Fibroblast of the aortic adventitia (primary cell): ENCODE data around the gene IMMP1L. TPM values are rescaled to one million over a fixed set of nuclear protein-coding genes. Genes with fewer than 3 reads are reported as not detected.
"Not testable (repeated sequence)": the region's sequence is repeated elsewhere in the genome, so short reads cannot be mapped to it uniquely, and the experiment has no call there.

ENCODE experiments used
- DNase-seq: peaks from one replicate; pipeline ENCODE4 v3.0.0-alpha.2; 2010; ENCODE audit warnings: low read depth
- H3K4me3 ChIP-seq: 2 replicates; pipeline ENCODE4 v1.5.1; 2011; ENCODE audit warnings: low read depth, mild to moderate bottlenecking, control low read depth, low read length, moderate library complexity
- CTCF ChIP-seq: IDR thresholded peaks from 2 replicates; pipeline ENCODE4 v1.5.1; 2011; ENCODE audit warnings: mild to moderate bottlenecking, low read length, control low read depth, inconsistent platforms; ENCODE audit not compliant: insufficient read depth
- total RNA-seq: library from RNA; depleted of rRNA; stranded (reverse); fragments of >200 nt; gene quantifications from 2 replicates; pipeline ENCODE4 v1.2.3, GENCODE V29; 2012; ENCODE audit warnings: low replicate concordance

IMMP1L gene
- total RNA-seq, 1 donor = 13.5 TPM

GRCh38 chr11:31499576-31500178, 9.7 kb downstream of the IMMP1L start:
- H3K4me3 ChIP-seq = no peak overlapping the region
- TF ChIP-seq CTCF = no peak
- DNase-seq = no peak

GRCh38 chr11:31493762-31494161, 15.7 kb downstream of the IMMP1L start:
- not testable (repeated sequence) for DNase-seq, H3K4me3 ChIP-seq

- TF ChIP-seq CTCF = no peak
- H3K4me3 ChIP-seq = no peak overlapping the region
- DNase-seq = no peak
Observed at GRCh38 chr11:31493235-31493634, 16.2 kb downstream of the IMMP1L start.

- H3K4me3 ChIP-seq = no peak overlapping the region
- no peak for TF ChIP-seq CTCF
- peak; percentile 60 for DNase-seq
Observed at GRCh38 chr11:31492320-31492913, 17.0 kb downstream of the IMMP1L start.

GRCh38 chr11:31487848-31488247, 21.6 kb downstream of the IMMP1L start:
- peak; percentile 83 for DNase-seq
- TF ChIP-seq CTCF = peak; percentile 55
- no peak overlapping the region for H3K4me3 ChIP-seq

GRCh38 chr11:31484497-31484896, 24.9 kb downstream of the IMMP1L start:
- TF ChIP-seq CTCF = no peak
- peak; percentile 10 for DNase-seq
- H3K4me3 ChIP-seq = no peak overlapping the region

GRCh38 chr11:31480930-31481329, 28.5 kb downstream of the IMMP1L start:
- no peak for TF ChIP-seq CTCF
- no peak for DNase-seq

More at GRCh38 chr11:31480930-31481329, 28.5 kb downstream of the IMMP1L start:
- no peak overlapping the region for H3K4me3 ChIP-seq
